H4 (cell line): Measurements from ENCODE around the gene DSCAML1. TPM values are rescaled to one million over a fixed set of nuclear protein-coding genes. Genes with fewer than 3 reads are reported as not detected.

ENCODE experiments used
- DNase-seq: peaks from one replicate; pipeline ENCODE4 v3.0.0-alpha.2; 2015; ENCODE audit warnings: low spot score
- total RNA-seq: library from RNA; depleted of rRNA; stranded (reverse); fragments of >200 nt; shearing (Covaris generic); gene quantifications from 2 replicates; pipeline ENCODE4 v1.2.3, GENCODE V29; 2014

DSCAML1 gene
- total RNA-seq, 1 experiment from 2014 or later, result not detected

- no peak for DNase-seq
These were observed 182.3 kb downstream of the DSCAML1 start for GRCh38 chr11:117614728-117615127.

GRCh38 chr11:117613521-117613920, 183.5 kb downstream of the DSCAML1 start:
- DNase-seq, result no peak

- DNase-seq, result no peak
These were observed 184.8 kb downstream of the DSCAML1 start for GRCh38 chr11:117612177-117612576.

- DNase-seq, result no peak
These were observed 186.1 kb downstream of the DSCAML1 start for GRCh38 chr11:117610901-117611300.

- no peak for DNase-seq
These were observed 187.0 kb downstream of the DSCAML1 start for GRCh38 chr11:117610045-117610444.

- DNase-seq, result no peak
These were observed 189.6 kb downstream of the DSCAML1 start for GRCh38 chr11:117607449-117607848.

- DNase-seq, result no peak
These were observed 190.2 kb downstream of the DSCAML1 start for GRCh38 chr11:117606790-117607189.

GRCh38 chr11:117606211-117606610, 190.8 kb downstream of the DSCAML1 start:
- no peak for DNase-seq

- no peak for DNase-seq
These were observed 191.7 kb downstream of the DSCAML1 start for GRCh38 chr11:117605331-117605730.

GRCh38 chr11:117604336-117604995, 192.6 kb downstream of the DSCAML1 start:
- peak; percentile 35 for DNase-seq

- no peak for DNase-seq
These were observed 193.1 kb downstream of the DSCAML1 start for GRCh38 chr11:117603932-117604331.

- DNase-seq, result no peak
These were observed 195.9 kb downstream of the DSCAML1 start for GRCh38 chr11:117601006-117601708.

- no peak for DNase-seq
These were observed 196.7 kb downstream of the DSCAML1 start for GRCh38 chr11:117600234-117600783.

GRCh38 chr11:117597071-117597470, 199.9 kb downstream of the DSCAML1 start:
- peak; percentile 25 for DNase-seq

GRCh38 chr11:117595440-117595839, 201.6 kb downstream of the DSCAML1 start:
- DNase-seq, result no peak

- DNase-seq, result no peak
These were observed 202.3 kb downstream of the DSCAML1 start for GRCh38 chr11:117594721-117595120.

GRCh38 chr11:117593065-117593464, 204.0 kb downstream of the DSCAML1 start:
- no peak for DNase-seq

GRCh38 chr11:117591316-117592039, 205.5 kb downstream of the DSCAML1 start:
- DNase-seq, result no peak

- no peak for DNase-seq
These were observed 208.0 kb downstream of the DSCAML1 start for GRCh38 chr11:117589063-117589462.

GRCh38 chr11:117588166-117588810, 208.7 kb downstream of the DSCAML1 start:
- no peak for DNase-seq

- no peak for DNase-seq
These were observed 209.6 kb downstream of the DSCAML1 start for GRCh38 chr11:117587416-117587815.

- no peak for DNase-seq
These were observed 210.6 kb downstream of the DSCAML1 start for GRCh38 chr11:117586392-117586791.
